Stimulated activated CD8-positive, alpha-beta memory T cell treated with anti-CD3 and anti-CD28 coated beads, Interleukin-12 subunit alpha, Interleukin-12 subunit beta, amount 100 ng/mL, for 24 hours (primary cell): Measurements from ENCODE around the gene PLEKHG3.
"Not testable (repeated sequence)": the region's sequence is repeated elsewhere in the genome, so short reads cannot be mapped to it uniquely, and the experiment has no call there.

Experiments used
- DNase-seq: peaks from one replicate; pipeline ENCODE4 v3.0.0-alpha.2; 2020; ENCODE audit errors: extremely low read depth

Gene PLEKHG3

GRCh38 chr14:64704143-64704742 is at the start of gene PLEKHG3:
TSS of gene PLEKHG3 (plus strand) at chr14:64704424. CDS start at chr14:64727632, 23,208 bp downstream.
- no peak for DNase-seq

- DNase-seq: no peak
Observed at GRCh38 chr14:64654901-64655300, 49.3 kb upstream of the PLEKHG3 start.

DNA sequence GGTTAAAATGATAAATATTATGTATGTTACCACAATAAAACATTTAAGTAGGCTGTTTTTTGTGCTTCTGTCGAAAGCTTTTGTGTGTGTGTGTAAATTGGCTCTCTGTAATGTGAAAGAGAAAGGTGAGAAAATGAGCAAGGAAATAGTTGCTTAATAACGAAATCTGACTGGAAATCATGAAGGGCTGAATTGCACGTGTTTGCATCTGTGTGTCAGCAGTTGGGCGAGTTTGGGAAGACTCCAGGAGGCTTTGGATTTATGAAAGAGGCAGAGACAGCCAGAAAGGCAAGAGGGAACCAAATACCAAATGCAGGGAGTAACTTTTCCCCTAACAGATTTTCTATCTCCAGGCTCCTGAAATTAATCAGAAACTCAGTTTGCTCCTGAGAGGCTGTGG is 47.2 kb upstream of the PLEKHG3 start:
- no peak for DNase-seq

DNA sequence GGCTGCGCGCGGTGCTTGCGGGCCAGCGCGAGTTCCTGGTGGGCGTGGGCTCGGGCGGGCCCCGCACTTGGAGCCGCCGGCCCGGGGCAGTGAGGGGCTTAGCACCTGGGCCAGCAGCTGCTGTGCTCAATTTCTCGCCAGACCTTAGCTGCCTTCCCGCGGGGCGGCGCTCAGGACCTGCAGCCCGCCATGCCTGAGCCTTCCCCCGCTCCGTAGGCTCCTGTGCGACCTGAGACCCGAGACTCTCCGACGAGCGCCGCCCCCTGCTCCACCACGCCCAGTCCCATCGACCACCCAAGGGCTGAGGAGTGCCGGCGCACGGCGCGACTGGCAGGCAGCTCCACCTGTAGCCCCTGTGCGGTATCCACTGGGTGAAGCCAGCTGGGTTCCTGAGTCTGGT is 46.0 kb upstream of the PLEKHG3 start:
- DNase-seq: no peak

DNA sequence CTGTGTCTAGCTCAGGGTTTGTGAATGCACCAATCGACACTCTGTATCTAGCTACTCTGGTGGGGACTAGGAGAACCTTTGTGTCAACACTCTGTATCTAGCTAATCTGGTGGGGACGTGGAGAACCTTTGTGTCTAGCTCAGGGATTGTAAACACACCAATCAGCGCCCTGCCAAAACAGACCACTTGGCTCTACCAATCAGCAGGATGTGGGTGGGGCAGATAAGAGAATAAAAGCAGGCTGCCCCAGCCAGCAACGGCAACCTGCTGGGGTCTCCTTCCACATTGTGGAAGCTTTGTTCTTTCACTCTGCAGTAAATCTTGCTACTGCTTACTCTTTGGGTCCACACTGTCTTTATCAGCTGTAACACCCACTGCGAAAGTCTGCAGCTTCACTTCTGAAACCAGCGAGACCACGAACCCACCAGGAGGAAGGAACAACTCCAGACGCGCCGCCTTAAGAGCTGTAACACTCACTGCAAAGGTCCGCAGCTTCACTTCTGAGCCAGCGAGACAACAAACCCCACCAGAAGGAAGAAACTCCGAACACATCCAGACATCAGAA is 45.4 kb upstream of the PLEKHG3 start:
- DNase-seq: not testable (repeated sequence)

GRCh38 chr14:64659366-64659765 is 44.9 kb upstream of the PLEKHG3 start:
- no peak for DNase-seq

- DNase-seq: no peak
Observed at GRCh38 chr14:64663174-64663573, 41.0 kb upstream of the PLEKHG3 start.

DNA sequence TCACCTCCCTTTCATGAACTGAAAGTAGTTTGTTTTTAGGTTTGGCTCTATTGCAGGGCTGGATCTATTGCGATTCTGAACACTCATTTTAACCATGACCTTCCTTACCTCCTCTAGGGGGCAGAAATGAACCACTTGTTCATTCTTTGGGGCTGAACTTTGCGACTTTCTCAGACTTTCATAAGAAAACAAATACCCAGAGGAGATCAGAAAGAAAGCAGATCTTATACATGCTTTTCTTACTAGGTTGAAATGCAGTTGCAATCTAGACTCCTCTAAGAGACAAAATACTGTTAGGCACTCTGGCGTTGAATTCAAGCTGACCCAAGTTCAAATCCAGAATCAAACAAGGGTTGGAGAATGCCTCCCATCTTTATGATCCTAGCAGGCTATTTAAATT is 32.6 kb upstream of the PLEKHG3 start:
- DNase-seq: no peak

GRCh38 chr14:64673316-64673715 is 30.9 kb upstream of the PLEKHG3 start:
- DNase-seq: no peak

DNA sequence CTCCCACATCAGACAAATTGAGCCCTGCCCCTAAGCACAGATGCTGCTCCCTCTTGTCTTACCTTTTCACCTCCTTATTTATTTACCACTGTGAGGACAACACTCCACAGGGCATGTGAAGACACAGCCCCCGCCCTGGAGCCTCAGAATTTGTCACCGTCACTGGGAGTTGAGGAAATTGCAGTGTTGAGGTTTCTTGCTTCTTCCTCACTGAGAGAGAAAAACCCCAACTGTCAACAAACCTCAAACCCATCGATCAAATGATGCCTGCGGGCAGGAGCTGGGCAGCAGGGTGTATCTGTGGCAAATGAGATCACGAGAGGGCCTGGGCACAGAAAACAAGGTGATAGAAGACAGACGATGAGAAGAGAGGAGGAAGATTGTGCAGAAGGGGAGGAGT is 30.5 kb upstream of the PLEKHG3 start:
- DNase-seq: no peak

GRCh38 chr14:64674829-64675228 is 29.4 kb upstream of the PLEKHG3 start:
- DNase-seq: no peak

- DNase-seq: no peak
Observed at GRCh38 chr14:64675312-64675711, 28.9 kb upstream of the PLEKHG3 start.

- DNase-seq: no peak
Observed at GRCh38 chr14:64676410-64677008, 27.7 kb upstream of the PLEKHG3 start.

GRCh38 chr14:64680013-64680713 is 24.1 kb upstream of the PLEKHG3 start:
- no peak for DNase-seq

- DNase-seq: no peak
Observed at GRCh38 chr14:64680714-64681065, 23.5 kb upstream of the PLEKHG3 start.

- no peak for DNase-seq
Observed at GRCh38 chr14:64681796-64682710, 22.2 kb upstream of the PLEKHG3 start.

- no peak for DNase-seq
Observed at GRCh38 chr14:64682843-64683242, 21.4 kb upstream of the PLEKHG3 start.

DNA sequence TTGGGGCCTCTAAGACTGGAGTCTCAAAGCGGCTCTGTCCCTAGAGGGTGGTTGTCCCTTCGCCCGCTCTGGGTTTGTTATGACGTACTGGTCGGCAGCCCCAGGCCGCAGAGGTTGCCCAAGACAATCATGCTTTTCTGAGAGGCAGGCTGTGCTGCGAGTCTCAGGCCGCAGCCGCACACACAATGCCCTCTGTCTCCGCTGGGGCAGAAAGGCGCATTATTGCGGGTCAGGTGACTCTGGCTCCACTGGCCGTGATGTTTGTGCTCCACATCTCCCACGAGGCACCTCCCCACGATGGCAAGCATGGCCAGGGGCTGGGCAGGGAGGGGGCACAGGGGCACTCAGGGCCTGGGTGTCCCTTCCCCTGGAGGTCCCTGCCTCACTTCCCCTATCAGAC is 21.0 kb upstream of the PLEKHG3 start:
- DNase-seq: no peak

DNA sequence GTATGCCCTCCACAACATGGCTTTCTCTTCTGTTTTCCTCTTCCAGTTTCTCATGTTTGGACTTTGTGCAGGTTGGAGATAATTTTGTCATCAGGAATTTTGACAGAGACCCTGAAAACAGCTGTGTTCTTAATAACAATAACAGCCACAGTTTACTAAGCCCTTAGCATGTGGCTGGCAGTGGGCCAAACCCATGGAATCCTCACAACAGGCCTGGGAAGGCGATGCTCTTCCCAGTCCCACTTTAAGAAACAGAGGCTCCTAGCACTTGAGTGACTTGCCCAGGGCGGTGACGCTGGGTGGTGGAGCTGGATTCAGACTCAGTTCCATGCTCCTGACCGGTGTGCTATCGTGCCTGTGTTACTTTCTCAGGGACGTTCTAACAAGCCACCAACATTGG is 20.1 kb upstream of the PLEKHG3 start:
- no peak for DNase-seq

- no peak for DNase-seq
Observed at GRCh38 chr14:64685371-64686281, 18.6 kb upstream of the PLEKHG3 start.

GRCh38 chr14:64686282-64686615 is 18.0 kb upstream of the PLEKHG3 start:
- no peak for DNase-seq
